T-helper 2 cell treated with Interferon-gamma antibody and Interleukin-4, amounts not matched to agents 5 μg/mL and 100 μg/mL, for 36 hours (primary cell): ENCODE results near the gene GGCT.

ENCODE experiments used
- DNase-seq: peaks from one replicate; pipeline ENCODE4 v3.0.0; 2021; ENCODE audit warnings: low spot score
- H3K27ac Mint-ChIP-seq: one replicate; pipeline ENCODE4 v1.8.0; 2021; ENCODE audit warnings: mild to moderate bottlenecking, mixed read lengths
- H3K27me3 Mint-ChIP-seq: one replicate; pipeline ENCODE4 v1.8.0; 2021; ENCODE audit warnings: low read depth, mixed read lengths
- H3K36me3 Mint-ChIP-seq: one replicate; pipeline ENCODE4 v1.8.0; 2021; ENCODE audit warnings: low read depth, mixed read lengths
- H3K4me1 Mint-ChIP-seq: one replicate; pipeline ENCODE4 v1.8.0; 2021; ENCODE audit warnings: low read depth, mixed read lengths
- H3K4me3 Mint-ChIP-seq: one replicate; pipeline ENCODE4 v1.8.0; 2022; ENCODE audit warnings: mild to moderate bottlenecking, moderate library complexity, mixed read lengths
- H3K9me3 Mint-ChIP-seq: one replicate; pipeline ENCODE4 v1.8.0; 2021; ENCODE audit warnings: mixed read lengths

Gene GGCT

GRCh38 chr7:30479202-30480120 lies 25.2 kb downstream of the GGCT start:
- DNase-seq = no peak
- H3K27ac Mint-ChIP-seq = peak overlapping the region; percentile 87
- H3K36me3 Mint-ChIP-seq = peaks cover 12% of the 10 kb centered on the region
- H3K4me3 Mint-ChIP-seq = peak overlapping the region; percentile 92
- H3K27me3 Mint-ChIP-seq = no peaks in the 10 kb centered on the region
- peaks cover 38% of the 10 kb centered on the region for H3K4me1 Mint-ChIP-seq
- no peaks in the 10 kb centered on the region for H3K9me3 Mint-ChIP-seq

- Mint-ChIP-seq H3K36me3 (peaks cover 18% of the 10 kb centered on the region), H3K27ac (peak within 1 kb of the TSS; percentile 90), H3K27me3 (no peaks in the 10 kb centered on the region), H3K9me3 (no peaks in the 10 kb centered on the region), H3K4me3 (peak within 1 kb of the TSS; percentile 92), H3K4me1 (peaks cover 45% of the 10 kb centered on the region)
- peak; percentile 78 for DNase-seq
Observed at GRCh38 chr7:30478349-30479201, 26.1 kb downstream of the GGCT start, which contains the start of gene NOD1. Gene NOD1 (minus strand): TSS chr7:30478784. CDS start chr7:30456921, 21,863 bp downstream.

GRCh38 chr7:30476459-30477145 lies 28.0 kb downstream of the GGCT start:
- peaks cover 61% of the 10 kb centered on the region for H3K4me1 Mint-ChIP-seq
- H3K36me3 Mint-ChIP-seq = peaks cover 20% of the 10 kb centered on the region
- DNase-seq = no peak
- H3K27ac Mint-ChIP-seq = peak overlapping the region; percentile 55
- H3K27me3 Mint-ChIP-seq = no peaks in the 10 kb centered on the region
- peak overlapping the region; percentile 92 for H3K4me3 Mint-ChIP-seq
- no peaks in the 10 kb centered on the region for H3K9me3 Mint-ChIP-seq

DNA sequence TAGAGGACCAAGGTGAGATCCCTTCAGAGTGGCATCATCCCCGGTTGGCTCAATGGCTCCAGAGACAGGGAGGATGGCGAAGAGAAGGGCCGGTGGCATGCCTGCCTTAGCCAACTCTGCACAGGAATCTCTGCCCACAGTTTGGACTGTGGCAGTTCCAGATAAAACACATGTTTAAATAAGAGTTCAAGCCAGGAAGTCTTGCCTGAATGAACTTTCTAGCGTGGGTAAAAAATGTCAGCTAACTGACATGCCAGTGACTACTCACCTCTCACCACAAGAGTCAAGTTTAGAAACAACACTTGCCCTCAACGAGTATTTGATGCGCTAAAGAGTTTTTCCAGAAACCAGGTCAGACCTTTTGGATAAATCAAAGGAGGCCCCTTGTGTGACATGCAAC lies 29.0 kb downstream of the GGCT start:
- H3K36me3 Mint-ChIP-seq = peaks cover 21% of the 10 kb centered on the region
- peaks cover 70% of the 10 kb centered on the region for H3K4me1 Mint-ChIP-seq
- H3K4me3 Mint-ChIP-seq = peak overlapping the region; percentile 12
- no peaks in the 10 kb centered on the region for H3K27me3 Mint-ChIP-seq
- DNase-seq = no peak
- H3K27ac Mint-ChIP-seq = no peak overlapping the region
- H3K9me3 Mint-ChIP-seq = no peaks in the 10 kb centered on the region

GRCh38 chr7:30474893-30475292 lies 29.7 kb downstream of the GGCT start:
- no peak for DNase-seq
- Mint-ChIP-seq H3K4me3 (no peak overlapping the region), H3K4me1 (peaks cover 69% of the 10 kb centered on the region), H3K27ac (no peak overlapping the region), H3K36me3 (peaks cover 28% of the 10 kb centered on the region), H3K9me3 (no peaks in the 10 kb centered on the region), H3K27me3 (no peaks in the 10 kb centered on the region)

GRCh38 chr7:30474485-30474884 lies 30.1 kb downstream of the GGCT start:
- no peaks in the 10 kb centered on the region for H3K27me3 Mint-ChIP-seq
- H3K27ac Mint-ChIP-seq = peak overlapping the region; percentile 5
- no peak for DNase-seq
- no peak overlapping the region for H3K4me3 Mint-ChIP-seq
- H3K36me3 Mint-ChIP-seq = peaks cover 29% of the 10 kb centered on the region
- H3K4me1 Mint-ChIP-seq = peaks cover 65% of the 10 kb centered on the region
- no peaks in the 10 kb centered on the region for H3K9me3 Mint-ChIP-seq

DNA sequence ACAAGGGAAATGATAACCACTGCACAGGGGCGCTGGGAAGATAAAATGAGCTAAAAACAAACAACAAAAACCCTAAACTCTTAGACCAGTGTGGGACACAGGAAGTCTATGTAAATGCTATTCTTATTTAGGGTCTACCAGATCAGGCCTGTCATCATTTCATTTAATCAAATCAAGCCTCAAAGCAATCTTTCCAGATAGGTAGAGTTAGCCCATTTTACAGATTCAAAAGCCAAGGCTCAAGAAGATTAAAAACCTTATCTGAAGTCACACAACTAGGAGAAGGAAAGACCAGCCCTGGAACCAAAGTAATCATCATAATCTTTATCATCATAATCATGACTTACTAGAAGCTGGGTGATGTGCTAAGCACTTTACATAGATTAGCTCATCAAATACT lies 30.7 kb downstream of the GGCT start:
- Mint-ChIP-seq H3K4me3 (no peak overlapping the region), H3K4me1 (peaks cover 63% of the 10 kb centered on the region), H3K27ac (peak overlapping the region; percentile 5), H3K27me3 (no peaks in the 10 kb centered on the region), H3K36me3 (peaks cover 29% of the 10 kb centered on the region), H3K9me3 (no peaks in the 10 kb centered on the region)
- no peak for DNase-seq

- Mint-ChIP-seq H3K4me1 (peaks cover 68% of the 10 kb centered on the region), H3K27me3 (no peaks in the 10 kb centered on the region), H3K36me3 (peaks cover 32% of the 10 kb centered on the region), H3K9me3 (no peaks in the 10 kb centered on the region), H3K27ac (no peak overlapping the region), H3K4me3 (no peak overlapping the region)
- no peak for DNase-seq
Observed at GRCh38 chr7:30472784-30473775, 31.5 kb downstream of the GGCT start.

DNA sequence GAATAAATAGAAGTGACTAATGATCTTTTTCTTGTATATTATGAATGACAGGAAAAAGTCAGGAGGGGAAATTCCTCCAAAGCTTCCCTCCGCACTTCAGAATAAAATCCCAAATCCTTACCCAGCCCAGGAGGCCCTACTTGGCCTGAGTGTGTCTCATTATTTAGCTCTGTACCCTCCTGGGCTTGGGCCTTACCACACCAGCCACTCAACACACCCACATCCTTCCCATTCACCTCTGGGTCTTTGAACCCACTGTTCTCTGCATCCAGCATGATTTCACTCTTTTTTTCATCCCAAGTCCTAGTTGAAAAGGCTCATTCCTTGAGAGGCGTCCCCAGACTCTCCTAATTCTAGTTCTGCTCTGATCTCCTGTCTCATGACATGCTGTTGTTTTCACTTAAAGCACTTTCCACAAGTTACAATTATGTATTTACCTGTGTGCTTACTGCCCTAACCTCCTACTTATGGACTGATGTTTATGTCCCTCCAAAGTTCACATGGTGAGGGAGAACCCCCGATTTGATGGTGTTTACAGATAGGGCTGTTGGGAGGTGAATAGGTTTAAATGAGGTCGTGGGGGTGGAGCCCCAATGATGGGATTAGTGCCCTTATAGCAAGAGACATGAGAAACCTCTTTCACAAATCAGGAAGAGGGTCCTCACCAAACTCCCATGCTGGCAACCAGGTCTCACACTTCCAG lies 32.4 kb downstream of the GGCT start:
- Mint-ChIP-seq H3K4me3 (no peak overlapping the region), H3K27ac (peak overlapping the region; percentile 12), H3K9me3 (no peaks in the 10 kb centered on the region), H3K36me3 (peaks cover 33% of the 10 kb centered on the region), H3K27me3 (no peaks in the 10 kb centered on the region), H3K4me1 (peaks cover 69% of the 10 kb centered on the region)
- no peak for DNase-seq

DNA sequence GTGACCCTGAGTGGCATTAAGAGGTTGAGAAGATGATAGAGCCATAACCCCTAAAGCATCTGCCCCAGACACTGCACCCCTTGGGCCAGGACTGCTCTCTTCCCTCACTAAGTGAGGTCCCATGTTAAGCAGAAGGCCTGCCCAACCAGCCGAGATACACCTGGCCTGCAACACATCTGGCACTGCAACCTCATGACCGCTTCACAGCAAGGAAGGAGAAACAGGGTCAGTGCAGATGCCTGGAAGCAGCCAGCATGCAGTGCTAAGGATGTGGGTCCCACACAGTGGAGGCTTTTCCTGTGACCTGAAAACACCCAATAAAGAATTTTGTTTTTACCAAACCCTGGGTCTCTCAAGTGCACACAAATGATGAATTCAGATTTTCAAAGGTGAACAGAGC lies 33.4 kb downstream of the GGCT start:
- DNase-seq = no peak
- H3K27me3 Mint-ChIP-seq = no peaks in the 10 kb centered on the region
- H3K27ac Mint-ChIP-seq = peak overlapping the region; percentile 21
- H3K9me3 Mint-ChIP-seq = no peaks in the 10 kb centered on the region
- H3K36me3 Mint-ChIP-seq = peaks cover 31% of the 10 kb centered on the region
- H3K4me3 Mint-ChIP-seq = no peak overlapping the region
- H3K4me1 Mint-ChIP-seq = peaks cover 60% of the 10 kb centered on the region

GRCh38 chr7:30470771-30471170 lies 33.9 kb downstream of the GGCT start:
- Mint-ChIP-seq H3K27me3 (no peaks in the 10 kb centered on the region), H3K9me3 (no peaks in the 10 kb centered on the region), H3K27ac (peak overlapping the region; percentile 21), H3K36me3 (peaks cover 29% of the 10 kb centered on the region), H3K4me1 (peaks cover 58% of the 10 kb centered on the region), H3K4me3 (no peak overlapping the region)
- DNase-seq = no peak

DNA sequence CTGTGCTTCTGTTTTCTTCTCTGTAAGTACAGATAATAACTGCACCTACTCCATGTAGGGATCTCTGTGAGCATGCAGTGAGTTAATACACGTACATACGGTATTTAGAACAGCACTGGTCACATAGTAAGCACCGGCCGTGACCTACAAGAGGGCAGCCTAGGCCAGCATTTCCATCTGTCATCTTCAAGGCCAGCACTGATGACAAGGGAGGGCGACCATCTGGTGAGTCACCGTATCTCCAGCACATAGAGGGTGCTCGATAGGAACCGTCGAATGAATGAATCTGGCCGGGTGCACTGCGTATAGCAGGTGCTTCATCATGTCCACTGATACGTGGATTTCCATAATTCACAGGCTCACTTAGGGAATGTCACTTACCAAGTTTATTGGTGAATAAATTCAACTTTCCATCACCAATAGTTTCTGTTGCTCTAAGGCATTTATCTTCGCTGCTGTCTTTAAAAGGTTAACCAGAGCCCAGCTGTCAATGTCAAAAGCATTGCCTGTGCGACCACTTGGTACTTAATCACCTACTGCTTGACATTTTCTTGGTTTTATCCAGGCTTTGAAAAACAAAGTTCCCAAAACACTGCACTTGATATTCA lies 34.4 kb downstream of the GGCT start:
- no peak for DNase-seq
- no peaks in the 10 kb centered on the region for H3K27me3 Mint-ChIP-seq
- H3K27ac Mint-ChIP-seq = no peak overlapping the region
- H3K9me3 Mint-ChIP-seq = no peaks in the 10 kb centered on the region
- H3K4me1 Mint-ChIP-seq = peaks cover 57% of the 10 kb centered on the region
- no peak overlapping the region for H3K4me3 Mint-ChIP-seq
- H3K36me3 Mint-ChIP-seq = peaks cover 29% of the 10 kb centered on the region
